H1 (cell line): Measurements from ENCODE around the gene ENTPD6.

Source experiments
- BCL11A ChIP-seq, 2 experiments: IDR thresholded peaks; one replicate each; pipeline ENCODE4 v1.6.1; 2011; ENCODE audit warnings: low read depth in 2 of 2, low read length in 2 of 2, mild to moderate bottlenecking in 2 of 2
- BRCA1 ChIP-seq: IDR thresholded peaks from 2 replicates; pipeline ENCODE4 v1.6.1; 2012; ENCODE audit warnings: low read depth, low read length, improper control_type of control experiment
- CREB1 ChIP-seq: IDR thresholded peaks from 2 replicates; pipeline ENCODE4 v1.6.1; 2012; ENCODE audit warnings: inconsistent platforms
- CTCF ChIP-seq, 3 experiments: IDR thresholded peaks; 1 replicate in 2 of 3; 2 replicates in 1 of 3; pipeline versions ENCODE4 v1.5.1 to v1.6.1; 2011; ENCODE audit warnings: low read length in 3 of 3, mild to moderate bottlenecking in 3 of 3, inconsistent platforms in 2 of 3, low read depth in 1 of 3, moderate library complexity in 1 of 3; ENCODE audit not compliant: insufficient read depth in 1 of 3; ENCODE audit errors: control extremely low read depth in 1 of 3
- EZH2 ChIP-seq: fragments of 200-600 bp; sonication (generic); IDR thresholded peaks from 2 replicates; pipeline ENCODE4 v1.7.1; 2012; ENCODE audit warnings: low read depth, mild to moderate bottlenecking, moderate library complexity, low read length, inconsistent platforms; ENCODE audit not compliant: severe bottlenecking
- GABPA ChIP-seq: IDR thresholded peaks from 2 replicates; pipeline ENCODE4 v1.6.1; 2011; ENCODE audit warnings: mild to moderate bottlenecking, low read length, moderate library complexity, borderline replicate concordance; ENCODE audit not compliant: insufficient read depth
- JUND ChIP-seq: IDR thresholded peaks from 2 replicates; pipeline ENCODE4 v1.6.1; 2011; ENCODE audit warnings: mild to moderate bottlenecking, improper control_type of control experiment, low read length
- KDM5A ChIP-seq: fragments of 200-600 bp; IDR thresholded peaks from 2 replicates; pipeline ENCODE4 v1.7.1; 2012; ENCODE audit warnings: mild to moderate bottlenecking, low read length, inconsistent platforms, mixed read lengths
- POLR2A ChIP-seq, 2 experiments: IDR thresholded peaks; 1 replicate in 1 of 2; 2 replicates in 1 of 2; pipeline ENCODE4 v1.6.1; 2011; ENCODE audit warnings: low read depth in 2 of 2, low read length in 2 of 2, mild to moderate bottlenecking in 2 of 2; ENCODE audit errors: control extremely low read depth in 1 of 2
- POLR2AphosphoS5 ChIP-seq: IDR thresholded peaks from 2 replicates; pipeline ENCODE4 v1.6.1; 2011; ENCODE audit warnings: low read depth, low read length
- RAD21 ChIP-seq, 2 experiments: IDR thresholded peaks in 1 of 2; conservative IDR thresholded peaks in 1 of 2; 2 replicates each; pipeline ENCODE4 v1.6.1; 2011; ENCODE audit warnings: low read depth in 2 of 2, low read length in 2 of 2, improper control_type of control experiment in 1 of 2, inconsistent platforms in 1 of 2, mild to moderate bottlenecking in 1 of 2, moderate library complexity in 1 of 2
- SIRT6 ChIP-seq: IDR thresholded peaks from one replicate; pipeline ENCODE4 v1.7.1; 2012; ENCODE audit warnings: low read length, inconsistent platforms
- SIX5 ChIP-seq: IDR thresholded peaks from 2 replicates; pipeline ENCODE4 v1.6.1; 2011; ENCODE audit warnings: mild to moderate bottlenecking, low read depth, low read length
- SUZ12 ChIP-seq: fragments of 200-600 bp; sonication (generic); IDR thresholded peaks from 2 replicates; pipeline ENCODE4 v1.6.1; 2012; ENCODE audit warnings: mild to moderate bottlenecking, inconsistent platforms, low read length, moderate library complexity, mixed read lengths

- TF ChIP-seq BCL11A (IDR thresholded peaks at IDR 0.05; ENCODE audit: low read depth in 2 of 2, low read length in 2 of 2), result no peak
- TF ChIP-seq RAD21 (IDR thresholded peaks at IDR 0.05 in 1 of 2, conservative IDR thresholded peaks at IDR 0.05 in 1 of 2; ENCODE audit: low read depth in 2 of 2, low read length in 2 of 2), result no peak
- TF ChIP-seq GABPA, result no peak
- no peak for TF ChIP-seq CTCF (IDR thresholded peaks at IDR 0.05; ENCODE audit: control extremely low read depth in 1 of 3, insufficient read depth in 1 of 3, low read depth in 1 of 3, low read length in 3 of 3)
- no peak for TF ChIP-seq EZH2
- no peak for TF ChIP-seq POLR2A (IDR thresholded peaks at IDR 0.05; ENCODE audit: control extremely low read depth in 1 of 2, low read depth in 2 of 2, low read length in 2 of 2)
- no peak for TF ChIP-seq BRCA1
- no peak for TF ChIP-seq SIRT6
- TF ChIP-seq CREB1, result no peak
- no peak for TF ChIP-seq JUND
- TF ChIP-seq SIX5, result no peak
- TF ChIP-seq KDM5A, result no peak
- no peak for TF ChIP-seq POLR2AphosphoS5
- no peak for TF ChIP-seq SUZ12
These were observed 11.0 kb downstream of the ENTPD6 start for GRCh38 chr20:25206548-25206947.
